Measurements from ENCODE around the gene SP6.
A peak's percentile ranks its signal among the peaks of the same experiment; 100 is the strongest.

The SP6 gene

GRCh38 chr17:47831003-47831933 lies 19.7 kb downstream of the SP6 start, which contains the start of the genes LRRC46 and MRPL10:
LRRC46 (plus strand) TSS chr17:47831670; CDS start chr17:47831990, 320 bp downstream.
MRPL10 (minus strand) TSS chr17:47831541; CDS start chr17:47831511, 30 bp downstream.
- DNase-seq (peak; percentile 93), ATAC-seq (ENCODE audit: insufficient read depth, low read depth) (peak; percentile 95)
- Histone ChIP-seq H3K4me3 (ENCODE audit: low read depth in 1 of 2, low read length in 2 of 2) (peak within 1 kb of the TSS; percentile 93 to 97), H3K4me2 (ENCODE audit: insufficient read depth, low read length) (peak within 1 kb of the TSS; percentile 73), H3K79me2 (ENCODE audit: insufficient read depth, low read length) (peaks cover 32% of the 10 kb centered on the region), H3K27ac (ENCODE audit: low read length) (peak within 1 kb of the TSS; percentile 91), H3K4me1 (ENCODE audit: insufficient read depth, low read length) (peaks cover 30% of the 10 kb centered on the region), H3K9me3 (ENCODE audit: insufficient read depth, low read length, severe bottlenecking) (no peaks in the 10 kb centered on the region), H3K9ac (ENCODE audit: low read depth, low read length) (peak within 1 kb of the TSS; percentile 77), H4K20me1 (ENCODE audit: insufficient read depth, low read length) (peaks cover 6% of the 10 kb centered on the region), H3K36me3 (ENCODE audit: insufficient read depth, low read length) (peaks cover 30% of the 10 kb centered on the region), H3K27me3 (ENCODE audit: insufficient read depth, low read length, poor library complexity) (no peaks in the 10 kb centered on the region), H2AFZ (ENCODE audit: low read depth, low read length) (peak within 1 kb of the TSS; percentile 97)
- TF ChIP-seq EZH2 (IDR thresholded peaks at IDR 0.05; ENCODE audit: borderline replicate concordance, low read depth, low read length, severe bottlenecking) (no peak), CTCF (IDR thresholded peaks at IDR 0.05; ENCODE audit: borderline replicate concordance, extremely low read depth, low read length, poor library complexity, severe bottlenecking) (peak; percentile 53)

GRCh38 chr17:47830396-47831002 lies 20.5 kb downstream of the SP6 start:
- Histone ChIP-seq H2AFZ (ENCODE audit: low read depth, low read length) (peak overlapping the region; percentile 97), H3K4me1 (ENCODE audit: insufficient read depth, low read length) (peaks cover 30% of the 10 kb centered on the region), H3K27ac (ENCODE audit: low read length) (peak overlapping the region; percentile 91), H3K4me3 (ENCODE audit: low read depth in 1 of 2, low read length in 2 of 2) (peak overlapping the region; percentile 93 to 97), H4K20me1 (ENCODE audit: insufficient read depth, low read length) (peaks cover 6% of the 10 kb centered on the region), H3K36me3 (ENCODE audit: insufficient read depth, low read length) (peaks cover 30% of the 10 kb centered on the region), H3K9me3 (ENCODE audit: insufficient read depth, low read length, severe bottlenecking) (no peaks in the 10 kb centered on the region), H3K4me2 (ENCODE audit: insufficient read depth, low read length) (peak overlapping the region; percentile 73), H3K79me2 (ENCODE audit: insufficient read depth, low read length) (peaks cover 32% of the 10 kb centered on the region), H3K9ac (ENCODE audit: low read depth, low read length) (peak overlapping the region; percentile 77), H3K27me3 (ENCODE audit: insufficient read depth, low read length, poor library complexity) (no peaks in the 10 kb centered on the region)
- ATAC-seq (ENCODE audit: insufficient read depth, low read depth), result no peak
- no peak for TF ChIP-seq EZH2 (IDR thresholded peaks at IDR 0.05; ENCODE audit: borderline replicate concordance, low read depth, low read length, severe bottlenecking)
- no peak for TF ChIP-seq CTCF (IDR thresholded peaks at IDR 0.05; ENCODE audit: borderline replicate concordance, extremely low read depth, low read length, poor library complexity, severe bottlenecking)
- no peak for DNase-seq

- H3K4me2 ChIP-seq (ENCODE audit: insufficient read depth, low read length), result peak overlapping the region; percentile 73
- H3K79me2 ChIP-seq (ENCODE audit: insufficient read depth, low read length), result peaks cover 32% of the 10 kb centered on the region
- H3K9me3 ChIP-seq (ENCODE audit: insufficient read depth, low read length, severe bottlenecking), result no peaks in the 10 kb centered on the region
- H3K27ac ChIP-seq (ENCODE audit: low read length), result no peak overlapping the region
- H3K4me3 ChIP-seq (ENCODE audit: low read depth in 1 of 2, low read length in 2 of 2), result peak overlapping the region in 1 of 2 experiments; percentile 93; a peak in 2 of 4 replicates
- peaks cover 30% of the 10 kb centered on the region for H3K4me1 ChIP-seq (ENCODE audit: insufficient read depth, low read length)
- ATAC-seq (ENCODE audit: insufficient read depth, low read depth) (no peak), DNase-seq (no peak)
- no peaks in the 10 kb centered on the region for H3K27me3 ChIP-seq (ENCODE audit: insufficient read depth, low read length, poor library complexity)
- TF ChIP-seq EZH2 (IDR thresholded peaks at IDR 0.05; ENCODE audit: borderline replicate concordance, low read depth, low read length, severe bottlenecking) (no peak), CTCF (IDR thresholded peaks at IDR 0.05; ENCODE audit: borderline replicate concordance, extremely low read depth, low read length, poor library complexity, severe bottlenecking) (no peak)
- H2AFZ ChIP-seq (ENCODE audit: low read depth, low read length), result no peak overlapping the region
- H3K9ac ChIP-seq (ENCODE audit: low read depth, low read length), result peak overlapping the region; percentile 77
- peaks cover 35% of the 10 kb centered on the region for H3K36me3 ChIP-seq (ENCODE audit: insufficient read depth, low read length)
- H4K20me1 ChIP-seq (ENCODE audit: insufficient read depth, low read length), result peaks cover 6% of the 10 kb centered on the region
Observed at GRCh38 chr17:47829870-47830269, 21.1 kb downstream of the SP6 start.
